ENCODE results near the gene KHDC1.
"Not testable (repeated sequence)": the region's sequence is repeated elsewhere in the genome, so short reads cannot be mapped to it uniquely, and the experiment has no call there.

The KHDC1 gene

DNA sequence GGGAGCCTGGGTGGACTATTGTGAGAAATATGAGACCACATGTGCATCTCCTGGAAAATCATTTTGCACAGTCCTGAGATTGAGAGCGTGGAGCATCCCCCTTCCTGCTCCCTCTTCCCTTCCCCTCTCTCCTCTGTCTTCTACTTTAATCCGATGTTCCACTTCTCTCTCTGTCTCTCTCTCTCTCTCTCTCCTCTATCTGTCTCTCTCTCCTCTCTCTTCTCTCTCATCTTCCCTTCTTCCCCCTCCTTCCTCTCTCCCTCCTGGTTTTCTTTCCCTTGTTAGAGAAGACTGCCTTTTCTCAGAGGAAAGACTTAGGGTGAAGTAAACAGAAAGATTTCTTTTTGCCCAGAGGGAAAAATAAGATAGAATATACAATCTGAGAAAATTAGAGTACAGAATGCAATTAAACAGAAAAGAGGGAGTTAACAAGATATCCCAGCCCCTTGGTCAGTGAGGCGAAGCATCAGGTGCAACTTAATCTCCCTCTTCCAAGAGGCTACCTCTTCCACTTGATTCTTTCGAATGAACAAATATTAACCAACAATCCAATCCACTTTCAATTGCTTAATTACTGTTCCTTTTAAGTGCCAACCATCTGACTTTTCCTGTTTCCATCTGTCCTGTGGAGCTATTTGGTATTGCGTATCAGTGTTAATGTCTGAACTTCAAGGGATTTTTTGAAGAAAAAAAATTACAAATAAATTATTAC lies 14.6 kb downstream of the KHDC1 start:
- no peak for DNase-seq

DNA sequence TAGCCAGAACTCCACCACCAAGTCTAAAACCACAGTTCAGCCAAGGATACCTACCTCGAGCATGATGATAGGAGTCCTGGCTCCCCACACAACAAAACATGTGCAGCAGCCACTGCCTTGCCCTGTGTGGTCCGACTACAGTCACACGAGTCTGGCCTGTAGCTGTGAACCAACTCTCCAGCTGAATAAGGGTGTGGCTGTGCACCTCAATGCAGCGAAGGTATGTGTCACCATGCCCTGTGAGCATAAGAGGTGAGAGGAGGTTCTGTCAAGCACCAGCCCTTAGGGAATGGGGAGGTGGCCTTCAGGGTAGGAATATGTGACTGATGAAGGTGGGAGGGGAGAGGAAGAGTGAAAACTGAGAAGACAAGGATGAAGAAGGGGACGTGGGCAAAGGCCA lies 21.0 kb downstream of the KHDC1 start:
- no peak for DNase-seq

DNA sequence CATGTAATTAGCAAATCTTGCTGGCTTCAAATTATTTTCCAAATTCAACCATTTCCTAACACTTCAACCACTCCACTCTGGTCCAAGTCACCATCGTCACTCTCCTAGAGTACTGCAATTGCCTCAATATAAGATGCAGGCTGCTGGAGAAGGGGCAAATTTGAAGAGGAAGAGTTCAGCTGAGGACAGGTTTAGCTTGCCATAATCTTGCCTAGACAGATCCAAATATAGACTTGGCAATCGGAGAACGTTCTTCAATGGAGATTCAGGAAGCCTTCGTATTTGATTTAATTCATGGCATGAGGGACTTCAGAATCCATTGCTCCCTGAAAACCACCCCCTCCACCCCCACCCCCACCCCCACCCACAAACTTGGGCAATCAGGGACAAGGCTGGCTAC lies 22.3 kb downstream of the KHDC1 start:
- no peak for DNase-seq

DNA sequence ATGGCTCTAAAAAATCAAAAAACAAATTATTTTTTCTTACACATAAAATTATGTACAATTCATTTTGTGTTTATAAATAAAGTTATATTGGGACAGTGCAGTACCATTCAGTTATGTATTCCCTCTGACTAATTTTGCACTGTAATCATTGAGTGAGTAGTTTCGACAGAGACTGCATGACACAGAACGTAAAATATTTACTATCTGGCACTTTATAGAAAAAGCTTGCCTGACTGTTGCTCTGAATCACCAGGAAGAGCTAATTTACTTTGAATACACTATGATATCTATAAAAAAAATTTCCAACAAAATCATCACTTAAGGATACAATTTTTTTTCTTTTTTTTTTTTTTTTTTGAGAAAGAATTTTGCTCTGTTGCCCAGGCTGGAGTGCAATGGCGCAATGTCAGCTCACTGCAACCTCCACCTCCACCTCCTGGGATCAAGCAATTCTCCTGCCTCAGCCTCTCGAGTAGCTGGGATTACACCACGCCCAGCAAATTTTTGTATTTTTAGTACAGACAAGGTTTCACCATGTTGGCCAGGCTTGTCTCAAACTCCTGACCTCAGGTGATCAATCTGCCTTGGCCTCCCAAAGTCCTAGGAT lies 26.7 kb downstream of the KHDC1 start:
- DNase-seq: no peak

DNA sequence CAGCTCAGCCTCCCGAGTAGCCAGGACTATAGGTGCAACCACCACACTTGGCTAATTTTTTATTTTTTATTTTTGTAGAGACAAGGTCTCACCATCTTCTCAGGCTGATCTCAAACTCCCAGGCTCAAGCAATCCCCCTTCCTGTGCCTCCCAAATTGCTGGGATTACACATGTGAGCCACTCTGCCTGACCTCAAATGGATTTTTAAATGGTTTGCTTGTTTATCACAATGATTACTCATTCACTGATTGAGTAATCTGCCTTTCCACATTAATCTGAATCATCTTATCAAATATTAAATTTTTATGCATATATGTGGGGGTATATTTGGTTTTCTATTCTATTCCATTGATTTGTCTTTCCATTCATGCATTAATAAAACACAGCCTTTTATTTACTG lies 28.3 kb downstream of the KHDC1 start:
- no peak for DNase-seq

DNA sequence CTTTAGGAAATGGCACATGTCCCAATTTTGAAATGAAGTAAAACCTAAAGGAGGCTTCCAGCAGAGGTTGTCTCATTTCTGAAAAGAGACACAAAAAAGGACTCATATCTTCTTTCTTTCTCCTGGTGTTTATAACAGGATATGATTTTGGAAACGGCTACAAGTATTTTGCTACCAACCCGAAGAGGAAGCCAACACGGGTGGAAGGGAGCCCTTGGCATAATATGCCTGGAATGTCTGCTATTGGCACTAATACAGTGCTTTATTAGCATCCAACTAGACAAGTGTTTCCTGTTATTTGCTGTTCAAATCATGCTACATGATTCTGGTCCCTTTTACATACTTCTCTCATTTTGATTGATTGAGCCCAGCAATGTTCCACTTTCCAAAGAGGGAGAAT lies 29.0 kb downstream of the KHDC1 start:
- DNase-seq: not testable (repeated sequence)

DNA sequence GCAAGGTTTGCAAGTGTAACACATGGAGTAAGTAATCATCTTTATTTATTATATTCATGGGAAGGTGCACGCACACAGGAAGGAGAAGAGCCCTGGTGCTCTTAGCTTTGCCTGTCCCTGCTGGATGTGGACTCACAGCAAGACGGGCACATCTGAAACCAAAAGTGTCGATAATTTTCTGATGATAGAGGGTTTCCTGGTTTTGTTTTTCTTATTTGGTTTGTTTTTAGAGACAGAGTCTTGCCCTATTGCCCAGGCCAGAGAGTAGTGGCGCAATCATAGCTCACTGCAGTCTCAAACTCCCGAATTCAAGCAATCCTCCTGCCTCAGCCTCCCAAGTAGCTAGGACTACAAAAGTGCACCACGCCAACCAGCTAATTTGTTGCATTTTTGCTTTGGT lies 29.9 kb downstream of the KHDC1 start:
- no peak for DNase-seq

DNA sequence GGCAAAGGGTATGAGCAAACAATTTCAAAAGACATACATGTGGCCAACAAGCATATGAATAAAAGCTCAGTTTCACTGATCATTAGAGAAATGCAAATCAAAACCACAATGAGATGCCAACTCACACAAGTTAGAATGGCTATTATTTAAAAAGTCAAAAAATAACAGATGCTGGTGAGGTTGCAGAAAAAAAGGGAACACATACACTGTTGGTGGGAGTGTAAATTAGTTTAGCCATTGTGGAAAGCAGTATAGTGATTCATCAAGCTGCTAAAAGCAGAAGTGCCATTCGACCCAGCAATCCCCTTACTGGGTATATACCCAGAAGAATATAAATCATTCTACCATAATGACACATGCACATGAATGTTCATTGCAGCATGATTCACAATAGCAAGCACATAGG lies 31.0 kb downstream of the KHDC1 start:
- DNase-seq: no peak

DNA sequence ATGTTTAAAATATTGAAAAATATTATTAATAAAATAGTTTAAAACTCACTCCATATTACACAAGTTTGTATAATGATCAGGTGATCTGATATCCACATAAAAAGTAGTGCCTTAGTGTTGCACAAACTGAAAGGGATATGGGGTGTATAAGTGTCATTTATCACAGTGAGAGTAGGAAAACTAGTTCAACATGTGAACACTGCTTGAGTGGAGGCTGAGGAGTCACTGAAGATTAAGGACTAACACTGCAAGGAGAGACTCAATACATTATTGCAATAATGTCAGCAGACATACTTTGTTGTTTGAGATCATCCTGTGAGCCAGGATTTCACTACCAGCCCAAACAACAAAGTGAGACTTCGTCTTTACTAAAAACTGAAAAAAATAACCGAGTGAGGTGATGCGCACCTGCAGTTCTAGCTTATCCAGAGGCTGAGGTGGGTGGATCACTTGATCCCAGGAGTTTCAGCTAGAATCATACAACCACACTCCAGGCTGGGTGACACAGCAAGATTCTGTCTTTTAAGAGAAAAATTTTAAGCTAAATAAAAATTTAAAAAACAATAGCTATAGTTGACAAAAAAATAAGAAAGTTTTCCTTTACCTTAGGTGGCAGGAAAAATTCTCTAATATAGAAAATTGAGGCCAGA lies 35.3 kb downstream of the KHDC1 start:
- DNase-seq: no peak

DNA sequence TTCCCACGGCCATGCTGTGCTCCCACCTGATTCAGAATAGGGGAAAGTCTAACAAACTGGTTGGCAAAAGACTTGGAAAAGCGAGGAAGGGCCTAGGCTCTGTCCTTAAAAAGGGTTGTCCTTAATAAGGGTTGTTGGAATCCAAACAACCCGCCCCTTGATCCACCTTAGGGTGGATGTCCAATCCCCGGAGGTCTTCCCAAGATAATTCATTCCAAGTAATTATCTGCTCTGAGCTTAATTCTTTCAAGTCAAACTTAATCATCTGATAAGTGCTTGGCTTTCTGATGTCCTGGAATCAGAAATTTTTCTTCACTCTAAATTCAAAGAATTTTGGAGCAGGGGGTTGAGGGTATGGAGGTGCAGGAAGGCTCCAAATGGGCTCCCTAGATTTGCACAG lies 37.6 kb downstream of the KHDC1 start, which contains the start of gene KHDC1L:
TSS of gene KHDC1L (minus strand) at position 101 of the 400 bp plus-strand sequence. CDS start at position 13, 88 bp downstream.
- no peak for DNase-seq

DNA sequence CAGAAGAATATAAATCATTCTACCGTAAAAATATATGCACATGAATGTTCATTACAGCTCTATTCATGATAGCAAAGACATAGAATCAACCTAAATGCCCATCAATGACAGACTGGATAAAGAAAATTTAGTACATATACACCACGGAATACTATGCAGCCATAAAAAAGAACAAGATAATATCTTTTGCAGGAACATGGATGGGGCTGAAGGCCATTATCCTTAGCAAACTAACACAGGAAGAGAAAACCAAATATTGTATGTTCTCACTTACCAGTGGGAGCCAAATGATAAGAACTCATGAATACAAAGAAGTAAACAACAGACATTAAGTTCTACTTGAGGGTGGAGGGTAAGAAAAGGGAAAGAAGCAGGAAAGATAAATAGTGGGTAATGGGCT lies 46.1 kb downstream of the KHDC1 start:
- DNase-seq: no peak

DNA sequence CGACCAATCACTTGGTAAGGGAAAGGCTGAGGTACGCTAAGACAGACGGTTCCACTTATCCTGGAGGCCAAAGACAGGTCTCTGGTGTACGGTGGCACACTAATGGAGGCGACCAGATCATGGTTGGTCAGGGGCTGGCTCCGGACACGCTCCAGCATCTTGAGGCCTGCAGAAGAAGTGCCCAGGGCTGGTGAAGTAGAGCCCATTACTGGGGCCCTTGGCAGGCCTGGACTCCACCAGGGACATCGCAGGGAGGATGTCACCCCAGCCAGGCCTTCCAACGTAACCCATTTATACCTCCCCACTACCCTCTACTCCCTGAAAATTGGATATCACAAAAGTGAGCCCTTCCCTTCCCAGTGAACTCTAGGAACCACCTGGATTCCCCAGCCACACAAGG lies 53.9 kb downstream of the KHDC1 start:
- DNase-seq: no peak

DNA sequence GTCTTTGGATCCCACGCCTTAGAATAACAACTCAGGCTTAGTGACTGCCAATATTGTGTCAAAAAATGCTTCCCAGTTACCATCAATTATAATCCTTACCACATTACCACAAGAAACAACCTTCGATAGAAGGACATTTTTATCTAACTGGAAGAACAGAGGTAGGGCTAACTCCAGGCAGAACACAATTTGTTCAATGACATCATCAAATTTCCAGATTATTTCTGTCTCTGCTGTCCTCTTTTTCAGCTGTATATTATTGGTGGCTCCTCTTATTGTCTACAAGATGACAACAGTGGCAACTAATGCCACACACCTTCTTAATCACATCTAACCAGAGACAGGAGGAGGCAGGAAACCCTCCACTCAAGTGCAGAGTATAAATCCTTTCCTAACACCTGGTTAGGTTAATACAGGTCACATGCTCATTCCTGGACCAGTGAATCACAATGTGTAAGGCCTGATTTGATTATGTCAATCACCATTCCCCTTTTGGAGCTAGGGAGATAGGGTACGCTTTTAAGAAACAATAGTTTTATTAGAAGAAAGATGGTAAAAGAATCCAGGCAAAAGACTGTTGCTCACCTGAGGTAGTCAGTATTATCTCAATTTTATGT lies 55.7 kb downstream of the KHDC1 start:
- no peak for DNase-seq

DNA sequence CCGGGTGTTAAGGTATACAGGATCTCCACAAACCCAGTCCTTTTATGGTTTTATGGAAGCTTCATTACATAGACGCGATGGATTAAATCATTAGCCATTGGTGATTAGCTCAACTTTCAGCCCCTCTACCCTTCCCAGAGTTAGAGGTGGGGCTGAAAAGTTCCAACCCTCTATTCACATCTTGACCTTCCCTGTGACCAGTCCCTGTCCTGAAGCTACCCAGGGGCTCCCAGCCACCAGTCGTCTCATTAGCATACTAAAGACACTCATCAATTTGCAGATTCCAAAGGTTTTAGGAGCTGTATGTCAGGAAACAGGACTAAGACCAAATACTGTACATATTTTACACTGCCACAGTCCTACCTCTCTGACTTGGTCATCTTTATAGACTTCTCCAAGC lies 58.7 kb downstream of the KHDC1 start:
- no peak for DNase-seq

DNA sequence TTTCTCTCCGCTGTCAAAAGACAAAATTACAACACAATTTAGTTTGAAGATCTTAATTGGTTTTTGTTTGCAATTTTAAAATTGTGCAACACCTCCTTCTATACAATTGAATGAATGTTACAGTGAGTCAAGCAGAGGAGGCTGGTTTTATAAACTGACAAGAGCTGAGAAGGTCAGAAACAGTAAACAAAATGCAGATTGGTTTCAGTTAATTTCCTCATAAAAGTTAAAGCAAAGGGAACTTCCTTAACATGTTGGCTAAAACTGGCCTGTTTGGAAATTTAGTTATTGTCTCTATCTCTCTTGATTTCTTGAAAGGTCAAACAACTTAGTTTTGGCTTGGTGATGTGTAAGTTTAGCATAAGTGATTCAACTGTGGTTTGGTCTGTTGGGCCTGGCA lies 59.9 kb downstream of the KHDC1 start:
- no peak for DNase-seq

DNA sequence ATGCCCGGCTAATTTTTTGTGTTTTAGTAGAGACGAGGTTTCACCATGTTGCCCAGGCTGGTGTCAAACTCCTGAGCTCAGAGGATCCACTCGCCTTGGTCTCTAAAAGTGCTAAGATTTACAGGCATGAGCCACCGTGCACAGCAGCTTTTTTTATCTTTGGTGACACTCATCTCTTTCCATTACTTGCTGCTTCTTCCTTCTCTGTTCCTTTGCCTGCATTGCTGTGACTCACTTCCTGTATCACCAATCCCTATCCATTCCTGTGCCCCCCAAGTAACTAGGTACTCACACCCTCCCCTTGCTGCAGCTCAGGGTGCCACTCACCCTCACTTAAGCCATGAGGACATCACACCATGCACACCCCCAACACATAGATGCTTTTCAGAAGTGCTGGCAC lies 62.3 kb downstream of the KHDC1 start:
- DNase-seq: no peak

DNA sequence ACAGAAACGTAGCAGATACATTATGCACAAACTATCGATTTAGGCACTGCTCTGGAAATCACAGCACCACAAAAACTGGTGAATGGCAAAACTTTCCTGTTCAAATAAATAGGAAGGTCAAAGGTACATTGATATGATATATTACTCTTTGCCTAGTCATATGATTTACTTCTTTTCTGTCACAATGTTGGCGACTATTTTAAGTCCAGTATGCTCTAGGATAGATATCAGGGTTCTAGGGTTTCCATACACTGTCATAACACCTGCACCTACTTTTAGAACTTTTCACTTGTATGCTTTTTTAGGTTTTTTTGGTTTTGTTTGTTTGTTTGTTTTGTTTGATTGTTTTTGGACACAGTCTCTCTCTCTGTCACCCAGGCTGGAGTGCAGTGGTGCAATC lies 62.7 kb downstream of the KHDC1 start:
- DNase-seq: no peak

DNA sequence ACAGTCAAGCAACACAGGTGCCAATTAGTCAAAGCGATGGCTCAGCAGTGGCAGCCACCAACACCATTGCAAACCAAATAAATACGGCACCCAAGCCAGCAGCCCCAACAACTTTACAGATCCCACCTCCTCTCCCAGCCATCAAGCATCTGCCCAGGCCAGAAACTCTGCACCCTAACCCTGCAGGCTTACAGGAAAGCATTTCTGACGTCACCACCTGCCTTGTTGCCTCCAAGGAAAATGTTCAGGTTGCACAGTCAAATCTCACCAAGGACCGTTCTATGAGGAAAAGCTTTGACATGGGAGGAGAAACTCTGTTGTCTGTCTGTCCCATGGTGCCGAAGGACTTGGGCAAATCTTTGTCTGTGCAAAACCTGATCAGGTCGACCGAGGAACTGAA lies 68.3 kb downstream of the KHDC1 start:
- DNase-seq: no peak

DNA sequence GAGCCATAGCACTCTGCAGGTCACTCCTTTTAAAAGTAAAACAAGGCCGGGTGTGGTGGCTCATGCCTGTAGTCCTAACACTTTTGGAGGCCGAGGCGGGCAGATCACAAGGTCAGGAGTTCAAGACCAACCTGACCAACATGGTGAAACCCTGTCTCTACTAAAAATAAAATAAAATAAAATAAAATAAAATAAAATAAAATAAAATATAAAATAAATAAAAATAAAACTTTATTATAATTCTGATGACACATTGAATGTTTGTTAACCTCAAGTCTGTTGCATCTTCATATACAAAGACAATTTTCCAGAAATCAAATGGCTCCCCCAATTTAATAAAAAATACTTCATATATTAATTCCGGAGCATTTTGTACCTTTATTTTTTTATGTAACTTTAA lies 69.7 kb downstream of the KHDC1 start:
- not testable (repeated sequence) for DNase-seq
